HCT116 (cell line): ENCODE data around the gene TJAP1. TPM values are rescaled to one million over a fixed set of nuclear protein-coding genes. Genes with fewer than 3 reads are reported as not detected.
A peak's percentile ranks its signal among the peaks of the same experiment; 100 is the strongest.

Source experiments
- ATAC-seq: fragments of 200-7000 bp; cut with Tn5 transposase; 2 replicates; pipeline ENCODE4 v1.9.1; 2020; ENCODE audit warnings: mild to moderate bottlenecking, moderate library complexity
- BruUV-seq: library from RNA; stranded (reverse); fragments of 400-500 nt; replicated peaks from 2 replicates; lab custom pipeline; 2021; lab: Mats Ljungman, UMichigan
- CTCF ChIA-PET: fragments of 300-600 bp; sonication (Branson Sonifier 250); formaldehyde crosslinking; loops from one replicate; lab custom pipeline; 2021; ENCODE audit warnings: antibody characterized with exemption; lab: Charles Lee
- POLR2A ChIA-PET: fragments of 300-600, 350-600 bp; sonication (Branson Sonifier 250); formaldehyde crosslinking; loops from one replicate; lab custom pipeline; 2021; ENCODE audit warnings: antibody characterized with exemption; lab: Charles Lee
- RAD21 ChIA-PET, 2 experiments: fragments of 300-600 bp; sonication (Branson Sonifier 250); formaldehyde crosslinking; loops; one replicate each; lab custom pipeline; 2023; ENCODE audit warnings: low total read pairs in 2 of 2; ENCODE audit not compliant: uncharacterized antibody in 2 of 2, unreplicated experiment in 2 of 2, low non-redundant PET in 1 of 2; lab: Charles Lee
- DNase-seq: peaks from one replicate; pipeline ENCODE4 v3.0.0-alpha.2; 2010; ENCODE audit warnings: low read depth, low spot score
- H2AFZ ChIP-seq: fragments of 200-600 bp; shearing (Covaris generic), sonication (generic); 2 replicates; pipeline ENCODE4 v1.6.1; 2017; ENCODE audit warnings: low read depth, mixed run types, mixed read lengths, antibody characterized with exemption, low read length; ENCODE audit not compliant: poor library complexity, severe bottlenecking
- H3K27ac ChIP-seq: 2 replicates; pipeline ENCODE4 v1.5.1; 2012; ENCODE audit warnings: low read depth, low read length
- H3K27me3 ChIP-seq: fragments of 200-600 bp; sonication (generic); 2 replicates; pipeline ENCODE4 v1.6.1; 2016; ENCODE audit warnings: mixed run types, low read length, mixed read lengths; ENCODE audit not compliant: insufficient read depth
- H3K36me3 ChIP-seq, 2 experiments: fragments of 200-500 bp in 1 of 2; fragments of 200-600 bp in 1 of 2; sonication (Bioruptor generic) in 1 of 2; sonication (generic) in 1 of 2; 2 replicates each; pipeline versions ENCODE4 v1.5.1 to v1.6.1; 2014 to 2016; ENCODE audit warnings: low read length in 2 of 2, inconsistent platforms in 1 of 2, mixed read lengths in 1 of 2, mixed run types in 1 of 2; ENCODE audit not compliant: insufficient read depth in 2 of 2, control insufficient read depth in 1 of 2
- H3K4me1 ChIP-seq, 2 experiments: fragments of 200-600 bp in 1 of 2; sonication (generic) in 1 of 2; 2 replicates each; pipeline versions ENCODE4 v1.5.1 to v1.6.1; 2012 to 2017; ENCODE audit warnings: low read length in 2 of 2, inconsistent platforms in 1 of 2, mild to moderate bottlenecking in 1 of 2, mixed read lengths in 1 of 2, mixed run types in 1 of 2, moderate library complexity in 1 of 2; ENCODE audit not compliant: insufficient read depth in 2 of 2, control insufficient read depth in 1 of 2
- H3K4me2 ChIP-seq: fragments of 200-600 bp; sonication (generic); 2 replicates; pipeline ENCODE4 v1.6.1; 2017; ENCODE audit warnings: mixed run types, low read length, mixed read lengths
- H3K4me3 ChIP-seq, 2 experiments: fragments of 200-600 bp in 1 of 2; sonication (generic) in 1 of 2; replicated peaks in 1 of 2; 2 replicates each; pipeline ENCODE4 v1.5.1; 2011 to 2016; ENCODE audit warnings: low read length in 2 of 2, control low read depth in 1 of 2, low read depth in 1 of 2, mild to moderate bottlenecking in 1 of 2, mixed read lengths in 1 of 2, mixed run types in 1 of 2
- H3K79me2 ChIP-seq: fragments of 200-600 bp; sonication (generic); 2 replicates; pipeline ENCODE4 v1.6.1; 2017; ENCODE audit warnings: mild to moderate bottlenecking, mixed run types, low read length, moderate library complexity, mixed read lengths; ENCODE audit not compliant: insufficient read depth
- H3K9ac ChIP-seq: fragments of 200-600 bp; sonication (generic); 2 replicates; pipeline ENCODE4 v1.6.1; 2016; ENCODE audit warnings: low read length, mixed read lengths
- H3K9me2 ChIP-seq: fragments of 200-600 bp; sonication (generic), shearing (Covaris generic); 2 replicates; pipeline ENCODE4 v1.6.1; 2017; ENCODE audit warnings: mixed run types, mild to moderate bottlenecking, moderate library complexity; ENCODE audit not compliant: insufficient read depth
- H3K9me3 ChIP-seq, 2 experiments: fragments of 200-500 bp in 1 of 2; fragments of 200-600 bp in 1 of 2; sonication (Bioruptor generic) in 1 of 2; sonication (generic) in 1 of 2; 2 replicates each; pipeline ENCODE4 v1.6.1; 2014 to 2017; ENCODE audit warnings: low read length in 2 of 2, mixed read lengths in 2 of 2, inconsistent platforms in 1 of 2, low read depth in 1 of 2, mild to moderate bottlenecking in 1 of 2, mixed run types in 1 of 2, moderate library complexity in 1 of 2; ENCODE audit not compliant: control insufficient read depth in 1 of 2, insufficient read depth in 1 of 2
- H4K20me1 ChIP-seq: fragments of 200-600 bp; sonication (generic), shearing (Covaris generic); 2 replicates; pipeline ENCODE4 v1.6.1; 2017; ENCODE audit warnings: mixed run types, mild to moderate bottlenecking, moderate library complexity; ENCODE audit not compliant: insufficient read depth
- CEBPB ChIP-seq: IDR thresholded peaks from 2 replicates; pipeline ENCODE4 v1.6.1; 2012; ENCODE audit warnings: low read depth
- CTCF ChIP-seq, 3 experiments: fragments of 200-600 bp in 1 of 3; sonication (generic) in 1 of 3; IDR thresholded peaks in 2 of 3; conservative IDR thresholded peaks in 1 of 3; 2 replicates each; pipeline ENCODE4 v1.5.1; 2012 to 2017; ENCODE audit warnings: low read depth in 2 of 3, low read length in 2 of 3, antibody characterized with exemption in 1 of 3, borderline replicate concordance in 1 of 3, control low read depth in 1 of 3, mild to moderate bottlenecking in 1 of 3, mixed read lengths in 1 of 3, mixed run types in 1 of 3, moderate library complexity in 1 of 3; ENCODE audit not compliant: insufficient read depth in 1 of 3
- POLR2AphosphoS5 ChIP-seq: IDR thresholded peaks from 2 replicates; pipeline ENCODE4 v1.6.1; 2011; ENCODE audit warnings: mild to moderate bottlenecking, low read depth, low read length, moderate library complexity
- RAD21 ChIP-seq: IDR thresholded peaks from 2 replicates; pipeline ENCODE4 v1.6.1; 2012; ENCODE audit warnings: low read depth, mild to moderate bottlenecking
- TCF7L2 ChIP-seq: IDR thresholded peaks from 2 replicates; pipeline ENCODE4 v1.7.0; 2011; ENCODE audit warnings: borderline replicate concordance, inconsistent platforms; ENCODE audit not compliant: insufficient read depth, insufficient read length; ENCODE audit errors: extremely low read depth
- YY1 ChIP-seq: IDR thresholded peaks from 2 replicates; pipeline ENCODE4 v1.6.1; 2011; ENCODE audit warnings: low read length, low read depth, moderate library complexity, mild to moderate bottlenecking; ENCODE audit not compliant: insufficient replicate concordance; ENCODE audit errors: extremely low read depth
- intact Hi-C: fragments of 100-400 bp; cut with micrococcal nuclease; formaldehyde crosslinking; loops from 2 replicates; pipeline ENCODE4 v1.10.0; 2022
- total RNA-seq: library from RNA; stranded (reverse); gene quantifications from one replicate; pipeline ENCODE4 v1.2.1, GENCODE V29; 2021; ENCODE audit not compliant: unreplicated experiment
- TF ChIP-seq, protein P1 (sequence below): IDR thresholded peaks from 2 replicates; pipeline ENCODE4 v1.6.1; 2011; ENCODE audit warnings: mild to moderate bottlenecking, low read length, moderate library complexity; ENCODE audit not compliant: insufficient replicate concordance; ENCODE audit errors: extremely low read depth

Gene TJAP1
- total RNA-seq, 1 experiment from 2014 or later, result 45.2 TPM

DNA sequence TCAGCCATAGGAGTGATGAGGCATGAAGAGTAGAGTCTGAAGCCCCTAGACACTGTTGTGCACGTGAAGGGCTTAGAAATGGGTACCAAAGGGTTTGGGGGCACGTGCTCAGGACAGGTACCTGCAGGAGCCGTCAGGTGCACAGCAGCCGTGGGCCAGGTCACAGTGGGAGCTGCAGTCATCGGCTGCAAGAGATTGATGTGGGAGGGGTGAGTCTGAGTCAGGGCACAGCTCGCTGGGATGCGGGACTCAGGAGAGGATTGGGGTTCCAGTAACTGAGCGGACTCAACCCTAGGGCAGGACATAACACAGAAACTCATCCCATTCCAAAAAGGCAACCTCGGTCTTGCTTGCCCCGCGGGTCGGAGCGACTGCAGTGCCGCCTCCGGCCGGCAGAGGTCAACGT lies 23.1 kb upstream of the TJAP1 start (continued):
- TF ChIP-seq, protein P1, sequence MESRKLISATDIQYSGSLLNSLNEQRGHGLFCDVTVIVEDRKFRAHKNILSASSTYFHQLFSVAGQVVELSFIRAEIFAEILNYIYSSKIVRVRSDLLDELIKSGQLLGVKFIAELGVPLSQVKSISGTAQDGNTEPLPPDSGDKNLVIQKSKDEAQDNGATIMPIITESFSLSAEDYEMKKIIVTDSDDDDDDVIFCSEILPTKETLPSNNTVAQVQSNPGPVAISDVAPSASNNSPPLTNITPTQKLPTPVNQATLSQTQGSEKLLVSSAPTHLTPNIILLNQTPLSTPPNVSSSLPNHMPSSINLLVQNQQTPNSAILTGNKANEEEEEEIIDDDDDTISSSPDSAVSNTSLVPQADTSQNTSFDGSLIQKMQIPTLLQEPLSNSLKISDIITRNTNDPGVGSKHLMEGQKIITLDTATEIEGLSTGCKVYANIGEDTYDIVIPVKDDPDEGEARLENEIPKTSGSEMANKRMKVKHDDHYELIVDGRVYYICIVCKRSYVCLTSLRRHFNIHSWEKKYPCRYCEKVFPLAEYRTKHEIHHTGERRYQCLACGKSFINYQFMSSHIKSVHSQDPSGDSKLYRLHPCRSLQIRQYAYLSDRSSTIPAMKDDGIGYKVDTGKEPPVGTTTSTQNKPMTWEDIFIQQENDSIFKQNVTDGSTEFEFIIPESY, result no peak
- peak; percentile 88 for TF ChIP-seq RAD21
- TF ChIP-seq, all 23 proteins: peak for 2

GRCh38 chr6:43454696-43455530 lies 22.5 kb upstream of the TJAP1 start:
- Histone ChIP-seq H3K9me2 (no peaks in the 10 kb centered on the region), H3K4me1 (peaks cover 8 to 39% of the 10 kb centered on the region in 2 experiments; a peak in 3 of 4 replicates), H4K20me1 (no peaks in the 10 kb centered on the region), H3K36me3 (no peaks in the 10 kb centered on the region; a peak in 1 of 4 replicates), H3K9ac (peak overlapping the region; percentile 17; the same call in 1 of the 2 replicates), H3K27me3 (no peaks in the 10 kb centered on the region), H2AFZ (no peak overlapping the region), H3K9me3 (no peaks in the 10 kb centered on the region), H3K4me3 (peak overlapping the region; percentile 50 to 61), H3K79me2 (no peaks in the 10 kb centered on the region), H3K27ac (no peak overlapping the region), H3K4me2 (peak overlapping the region; percentile 97)
- RAD21 ChIA-PET, result interaction anchor here in 1 of 2 experiments (0.7 kb wide), 1 partner anchor 55 kb away, joined by 3 read pairs; no protein-coding TSS in a partner anchor
- TF ChIP-seq TCF7L2, result no peak
- 0 out of 6 replicates have a peak, but pooled peaks of 1 of the 3 experiments have one; percentile 11 for TF ChIP-seq CTCF (IDR thresholded peaks at IDR 0.05 in 2 of 3, conservative IDR thresholded peaks at IDR 0.05 in 1 of 3; ENCODE audit: borderline replicate concordance in 1 of 3, insufficient read depth in 1 of 3, low read depth in 2 of 3, low read length in 2 of 3)
- peak; percentile 28; the same call in 1 of the 2 replicates for TF ChIP-seq POLR2AphosphoS5
- TF ChIP-seq CEBPB, result no peak
- TF ChIP-seq YY1, result no peak
- POLR2A ChIA-PET, result interaction anchor here (0.7 kb wide), 1 partner anchor 13 kb away, joined by 4 read pairs; no protein-coding TSS in a partner anchor
- ATAC-seq (peak; percentile 76), DNase-seq (peak; percentile 60)
- BruUV-seq, result no TSS peak
- CTCF ChIA-PET, result interaction anchor here (0.7 to 4.6 kb wide), 3 partner anchors 14 to 52 kb away, joined by 3 to 31 read pairs (median 3); no protein-coding TSS in a partner anchor
- intact Hi-C loops, result loop anchor here (1.0 to 2.0 kb wide), 2 partner anchors 41 to 52 kb away; no protein-coding TSS in a partner anchor
